Hepatocyte (in vitro differentiated cells): ENCODE measurements around the gene SLC13A3. TPM values are rescaled to one million over a fixed set of nuclear protein-coding genes. Genes with fewer than 3 reads are reported as not detected.

Experiments
- DNase-seq: peaks from one replicate; pipeline ENCODE4 v3.0.0-alpha.2; 2016; ENCODE audit warnings: low spot score
- H2AFZ ChIP-seq: fragments of 200-600 bp; sonication (generic); 2 replicates; pipeline ENCODE4 v1.6.0; 2016; ENCODE audit warnings: antibody characterized with exemption, mild to moderate bottlenecking
- H3K27ac ChIP-seq: fragments of 200-600 bp; sonication (generic); 2 replicates; pipeline ENCODE4 v1.5.1; 2016; ENCODE audit warnings: mild to moderate bottlenecking
- H3K27me3 ChIP-seq: fragments of 200-600 bp; sonication (generic); 2 replicates; pipeline ENCODE4 v1.6.1; 2016
- H3K36me3 ChIP-seq: fragments of 200-600 bp; sonication (generic); replicated peaks from 2 replicates; pipeline ENCODE4 v1.5.1; 2016; ENCODE audit warnings: low read depth; ENCODE audit not compliant: insufficient read depth
- H3K4me1 ChIP-seq: fragments of 200-600 bp; sonication (generic); 2 replicates; pipeline ENCODE4 v1.5.1; 2016; ENCODE audit warnings: mild to moderate bottlenecking, moderate library complexity; ENCODE audit not compliant: insufficient read depth
- H3K4me2 ChIP-seq: fragments of 200-600 bp; sonication (generic); 2 replicates; pipeline ENCODE4 v1.6.0; 2016
- H3K4me3 ChIP-seq: fragments of 200-600 bp; sonication (generic); 2 replicates; pipeline ENCODE4 v1.5.1; 2016; ENCODE audit warnings: mild to moderate bottlenecking
- H3K79me2 ChIP-seq: fragments of 200-600 bp; sonication (generic); 2 replicates; pipeline ENCODE4 v1.6.0; 2017; ENCODE audit warnings: mild to moderate bottlenecking
- H3K9me2 ChIP-seq: fragments of 200-600 bp; sonication (generic); replicated peaks from 2 replicates; pipeline ENCODE4 v1.6.0; 2017; ENCODE audit warnings: mild to moderate bottlenecking; ENCODE audit not compliant: insufficient read depth
- H3K9me3 ChIP-seq: fragments of 200-600 bp; sonication (generic); 2 replicates; pipeline ENCODE4 v1.5.1; 2016; ENCODE audit warnings: low read depth, mild to moderate bottlenecking
- H4K20me1 ChIP-seq: fragments of 200-600 bp; sonication (generic); 2 replicates; pipeline ENCODE4 v1.6.0; 2016; ENCODE audit warnings: mild to moderate bottlenecking; ENCODE audit not compliant: insufficient read depth, poor library complexity, severe bottlenecking
- CTCF ChIP-seq: fragments of 200-600 bp; sonication (generic); IDR thresholded peaks from 2 replicates; pipeline ENCODE4 v1.5.1; 2016; ENCODE audit warnings: antibody characterized with exemption, mild to moderate bottlenecking; ENCODE audit not compliant: poor library complexity
- EZH2 ChIP-seq: fragments of 200-600 bp; sonication (generic); IDR thresholded peaks from 2 replicates; pipeline ENCODE4 v1.6.1; 2016; ENCODE audit warnings: antibody characterized with exemption, mild to moderate bottlenecking, borderline replicate concordance
- EZH2phosphoT487 ChIP-seq: fragments of 200-600 bp; sonication (generic); IDR thresholded peaks from one replicate; pipeline ENCODE4 v1.6.1; 2018; ENCODE audit warnings: antibody characterized with exemption, mild to moderate bottlenecking, low read depth, moderate library complexity; ENCODE audit not compliant: unreplicated experiment, severe bottlenecking
- WGBS: methylation state at CpG from one replicate; pipeline ENCODE4 v1.1.6; 2016; ENCODE audit warnings: low lambda C conversion rate; ENCODE audit errors: missing lambda C conversion rate; 5-methylcytosine and 5-hydroxymethylcytosine counted together
- polyA plus RNA-seq: library from polyadenylated mRNA; unstranded; fragments of >200 nt; fragmentation: Nextera tagmentation; extraction: Ambion mirVana; gene quantifications from 2 replicates; pipeline ENCODE4 v1.2.1, GENCODE V29; 2016
- total RNA-seq: library from RNA; depleted of rRNA; stranded (reverse); fragments of >200 nt; gene quantifications from 2 replicates; pipeline ENCODE4 v1.2.3, GENCODE V29; 2014

Gene SLC13A3
- total and polyA plus RNA-seq, 2 experiments from 2014 or later = 1.8 to 9.4 TPM

GRCh38 chr20:46695892-46696291 lies 44.6 kb upstream of the SLC13A3 start:
- no peaks in the 10 kb centered on the region for H3K9me3 ChIP-seq
- no peaks in the 10 kb centered on the region for H4K20me1 ChIP-seq
- H3K4me2 ChIP-seq = peak overlapping the region; percentile 23
- H3K4me3 ChIP-seq = no peak overlapping the region
- TF ChIP-seq EZH2 (no peak), EZH2phosphoT487 (no peak), CTCF (no peak)
- no peaks in the 10 kb centered on the region for H3K9me2 ChIP-seq
- peaks cover 5% of the 10 kb centered on the region for H3K4me1 ChIP-seq
- no peaks in the 10 kb centered on the region for H3K79me2 ChIP-seq
- H3K27ac ChIP-seq = peak overlapping the region; percentile 39
- no peaks in the 10 kb centered on the region for H3K36me3 ChIP-seq
- H3K27me3 ChIP-seq = no peaks in the 10 kb centered on the region
- DNase-seq = peak; percentile 44
- no peak overlapping the region for H2AFZ ChIP-seq
- WGBS = 45% methylated on average over 3 of the region's 3 CpGs

GRCh38 chr20:46694484-46694883 lies 43.2 kb upstream of the SLC13A3 start:
- WGBS = 59% methylated on average over 2 of the region's 2 CpGs
- DNase-seq = no peak
- no peak overlapping the region for H2AFZ ChIP-seq

GRCh38 chr20:46691196-46691595 lies 39.9 kb upstream of the SLC13A3 start:
- no peaks in the 10 kb centered on the region for H4K20me1 ChIP-seq
- peaks cover 13% of the 10 kb centered on the region for H3K4me1 ChIP-seq
- no peaks in the 10 kb centered on the region for H3K9me3 ChIP-seq
- H2AFZ ChIP-seq = no peak overlapping the region
- DNase-seq = no peak
- peaks cover 25% of the 10 kb centered on the region for H3K79me2 ChIP-seq
- H3K27me3 ChIP-seq = no peaks in the 10 kb centered on the region
- H3K36me3 ChIP-seq = no peaks in the 10 kb centered on the region
- no peaks in the 10 kb centered on the region for H3K9me2 ChIP-seq
- H3K27ac ChIP-seq = no peak overlapping the region
- H3K4me2 ChIP-seq = no peak overlapping the region
- 91% methylated on average over 4 of the region's 4 CpGs for WGBS
- TF ChIP-seq EZH2phosphoT487 (no peak), CTCF (no peak), EZH2 (no peak)
- no peak overlapping the region for H3K4me3 ChIP-seq

More at GRCh38 chr20:46694484-46694883, 43.2 kb upstream of the SLC13A3 start:
- H4K20me1 ChIP-seq = no peaks in the 10 kb centered on the region
- H3K27me3 ChIP-seq = no peaks in the 10 kb centered on the region
- no peaks in the 10 kb centered on the region for H3K9me2 ChIP-seq
- no peaks in the 10 kb centered on the region for H3K36me3 ChIP-seq
- TF ChIP-seq CTCF = no peak
- TF ChIP-seq EZH2phosphoT487 = no peak
- TF ChIP-seq EZH2 = no peak
- H3K9me3 ChIP-seq = no peaks in the 10 kb centered on the region
- H3K79me2 ChIP-seq = no peaks in the 10 kb centered on the region
- no peak overlapping the region for H3K4me2 ChIP-seq
- H3K4me3 ChIP-seq = no peak overlapping the region
- H3K27ac ChIP-seq = no peak overlapping the region
- peaks cover 5% of the 10 kb centered on the region for H3K4me1 ChIP-seq
